OCI-LY7 (cell line): Measurements from ENCODE around the gene MTG1. TPM values are rescaled to one million over a fixed set of nuclear protein-coding genes. Genes with fewer than 3 reads are reported as not detected.

Experiments used
- BruUV-seq: library from RNA; stranded (reverse); fragments of 400-500 nt; replicated peaks from 2 replicates; lab custom pipeline; 2021; lab: Mats Ljungman, UMichigan
- CTCF ChIA-PET: fragments of 300-600 bp; sonication (Branson Sonifier 250); formaldehyde crosslinking; loops from one replicate; lab custom pipeline; 2022; ENCODE audit warnings: antibody characterized with exemption; ENCODE audit not compliant: unreplicated experiment; lab: Charles Lee
- POLR2A ChIA-PET: fragments of 300-600 bp; sonication (Branson Sonifier 250); formaldehyde crosslinking; loops from one replicate; lab custom pipeline; 2022; ENCODE audit warnings: antibody characterized with exemption; lab: Charles Lee
- DNase-seq: peaks from one replicate; pipeline ENCODE4 v3.0.0-alpha.2; 2015; ENCODE audit warnings: low spot score
- H2AFZ ChIP-seq: fragments of 200-600 bp; sonication (generic), shearing (Covaris generic); 2 replicates; pipeline ENCODE4 v1.6.1; 2014; ENCODE audit warnings: mild to moderate bottlenecking, antibody characterized with exemption, low read length, moderate library complexity
- H3K27ac ChIP-seq: fragments of 200-600 bp; sonication (generic); 2 replicates; pipeline ENCODE4 v1.5.1; 2014; ENCODE audit warnings: mixed run types, low read depth, mild to moderate bottlenecking, moderate library complexity, low read length, inconsistent platforms; ENCODE audit not compliant: poor library complexity, severe bottlenecking
- H3K36me3 ChIP-seq: fragments of 200-600 bp; sonication (generic); 2 replicates; pipeline ENCODE4 v1.6.1; 2014; ENCODE audit warnings: mild to moderate bottlenecking, antibody characterized with exemption, low read length, moderate library complexity, mixed read lengths; ENCODE audit not compliant: insufficient read depth
- H3K4me1 ChIP-seq: fragments of 200-600 bp; sonication (generic); 2 replicates; pipeline ENCODE4 v1.5.1; 2014; ENCODE audit warnings: mild to moderate bottlenecking, low read length; ENCODE audit not compliant: insufficient read depth, poor library complexity, severe bottlenecking
- H3K4me2 ChIP-seq: fragments of 200-600 bp; sonication (generic); 2 replicates; pipeline ENCODE4 v1.6.1; 2014; ENCODE audit warnings: mild to moderate bottlenecking, low read length
- H3K4me3 ChIP-seq: fragments of 200-600 bp; sonication (generic); 2 replicates; pipeline ENCODE4 v1.5.1; 2014; ENCODE audit warnings: mild to moderate bottlenecking, low read depth, low read length; ENCODE audit not compliant: poor library complexity, severe bottlenecking
- H3K79me2 ChIP-seq: fragments of 200-600 bp; sonication (generic); 2 replicates; pipeline ENCODE4 v1.6.1; 2016; ENCODE audit warnings: low read depth, mild to moderate bottlenecking, low read length, moderate library complexity, mixed read lengths; ENCODE audit not compliant: insufficient read depth
- H3K9me2 ChIP-seq: fragments of 200-600 bp; sonication (generic); 2 replicates; pipeline ENCODE4 v1.6.1; 2016; ENCODE audit warnings: mild to moderate bottlenecking, low read length, mixed read lengths; ENCODE audit not compliant: insufficient read depth
- H3K9me3 ChIP-seq: fragments of 200-600 bp; sonication (generic); 2 replicates; pipeline ENCODE4 v1.6.1; 2014; ENCODE audit warnings: mild to moderate bottlenecking, mixed run types, low read length, mixed read lengths
- H4K20me1 ChIP-seq: fragments of 200-600 bp; sonication (generic); 2 replicates; pipeline ENCODE4 v1.6.1; 2014; ENCODE audit warnings: mild to moderate bottlenecking, antibody characterized with exemption, low read length, moderate library complexity, mixed read lengths; ENCODE audit not compliant: insufficient read depth
- EZH2phosphoT487 ChIP-seq: fragments of 200-600 bp; sonication (generic); IDR thresholded peaks from 2 replicates; pipeline ENCODE4 v1.6.1; 2018; ENCODE audit warnings: low read depth, borderline replicate concordance, mild to moderate bottlenecking, mixed run types, antibody characterized with exemption, low read length, moderate library complexity, mixed read lengths
- intact Hi-C: fragments of 100-400 bp; cut with micrococcal nuclease; formaldehyde crosslinking; loops from one replicate; pipeline ENCODE4 v1.10.0; 2022; ENCODE audit not compliant: unreplicated experiment
- total RNA-seq, 2 experiments: library from RNA; depleted of rRNA in 1 of 2; stranded (reverse); fragments of >200 nt in 1 of 2; shearing (Covaris generic) in 1 of 2; gene quantifications; 2 replicates each; pipeline ENCODE4 v1.2.3, GENCODE V29; 2014 to 2022
- TF ChIP-seq, protein P1 (sequence below): fragments of 200-600 bp; sonication (generic); conservative IDR thresholded peaks from 2 replicates; pipeline ENCODE4 v1.5.1; 2014; ENCODE audit warnings: mild to moderate bottlenecking, antibody characterized with exemption, low read length, moderate library complexity, mixed read lengths

MTG1 gene
- total RNA-seq, 2 experiments from 2014 or later = 85.6 to 101 TPM

DNA sequence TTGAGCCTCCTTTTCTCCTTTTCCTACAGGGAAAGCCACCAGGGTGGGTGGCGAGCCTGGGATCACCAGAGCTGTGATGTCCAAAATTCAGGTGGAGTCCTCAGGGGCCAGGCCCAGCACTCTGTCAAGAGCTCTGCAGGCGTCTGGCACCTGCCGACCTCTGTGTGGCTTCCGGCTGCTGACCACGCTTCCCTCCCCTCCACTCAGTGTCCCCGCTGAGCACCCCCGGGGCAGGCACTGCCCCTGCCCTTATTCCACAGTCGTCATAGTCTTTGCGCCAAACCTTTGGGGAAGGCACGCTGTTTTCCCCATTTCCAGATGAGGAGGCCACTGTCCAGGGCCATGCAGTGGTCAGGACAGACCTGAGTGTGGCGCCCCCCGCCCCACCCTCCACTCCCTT, 7.5 kb downstream of the MTG1 start:
- TF ChIP-seq, protein P1, sequence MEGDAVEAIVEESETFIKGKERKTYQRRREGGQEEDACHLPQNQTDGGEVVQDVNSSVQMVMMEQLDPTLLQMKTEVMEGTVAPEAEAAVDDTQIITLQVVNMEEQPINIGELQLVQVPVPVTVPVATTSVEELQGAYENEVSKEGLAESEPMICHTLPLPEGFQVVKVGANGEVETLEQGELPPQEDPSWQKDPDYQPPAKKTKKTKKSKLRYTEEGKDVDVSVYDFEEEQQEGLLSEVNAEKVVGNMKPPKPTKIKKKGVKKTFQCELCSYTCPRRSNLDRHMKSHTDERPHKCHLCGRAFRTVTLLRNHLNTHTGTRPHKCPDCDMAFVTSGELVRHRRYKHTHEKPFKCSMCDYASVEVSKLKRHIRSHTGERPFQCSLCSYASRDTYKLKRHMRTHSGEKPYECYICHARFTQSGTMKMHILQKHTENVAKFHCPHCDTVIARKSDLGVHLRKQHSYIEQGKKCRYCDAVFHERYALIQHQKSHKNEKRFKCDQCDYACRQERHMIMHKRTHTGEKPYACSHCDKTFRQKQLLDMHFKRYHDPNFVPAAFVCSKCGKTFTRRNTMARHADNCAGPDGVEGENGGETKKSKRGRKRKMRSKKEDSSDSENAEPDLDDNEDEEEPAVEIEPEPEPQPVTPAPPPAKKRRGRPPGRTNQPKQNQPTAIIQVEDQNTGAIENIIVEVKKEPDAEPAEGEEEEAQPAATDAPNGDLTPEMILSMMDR = no peak
- no peak for TF ChIP-seq EZH2phosphoT487
- Histone ChIP-seq H3K9me3 (no peaks in the 10 kb centered on the region), H3K4me3 (no peak overlapping the region), H3K4me1 (peaks cover 13% of the 10 kb centered on the region), H3K4me2 (no peak overlapping the region), H3K9me2 (no peaks in the 10 kb centered on the region), H2AFZ (no peak overlapping the region), H4K20me1 (no peaks in the 10 kb centered on the region), H3K36me3 (peaks cover 96% of the 10 kb centered on the region), H3K27ac (no peak overlapping the region), H3K79me2 (peaks cover 38% of the 10 kb centered on the region; the same call in 1 of the 2 replicates)
- intact Hi-C loops = no loop called here
- BruUV-seq = no TSS peak
- no peak for DNase-seq
- CTCF ChIA-PET = interaction anchor here (0.6 kb wide), 1 partner anchor 1709 kb away, joined by 9 read pairs; no protein-coding TSS in a partner anchor
- POLR2A ChIA-PET = no interaction called here

DNA sequence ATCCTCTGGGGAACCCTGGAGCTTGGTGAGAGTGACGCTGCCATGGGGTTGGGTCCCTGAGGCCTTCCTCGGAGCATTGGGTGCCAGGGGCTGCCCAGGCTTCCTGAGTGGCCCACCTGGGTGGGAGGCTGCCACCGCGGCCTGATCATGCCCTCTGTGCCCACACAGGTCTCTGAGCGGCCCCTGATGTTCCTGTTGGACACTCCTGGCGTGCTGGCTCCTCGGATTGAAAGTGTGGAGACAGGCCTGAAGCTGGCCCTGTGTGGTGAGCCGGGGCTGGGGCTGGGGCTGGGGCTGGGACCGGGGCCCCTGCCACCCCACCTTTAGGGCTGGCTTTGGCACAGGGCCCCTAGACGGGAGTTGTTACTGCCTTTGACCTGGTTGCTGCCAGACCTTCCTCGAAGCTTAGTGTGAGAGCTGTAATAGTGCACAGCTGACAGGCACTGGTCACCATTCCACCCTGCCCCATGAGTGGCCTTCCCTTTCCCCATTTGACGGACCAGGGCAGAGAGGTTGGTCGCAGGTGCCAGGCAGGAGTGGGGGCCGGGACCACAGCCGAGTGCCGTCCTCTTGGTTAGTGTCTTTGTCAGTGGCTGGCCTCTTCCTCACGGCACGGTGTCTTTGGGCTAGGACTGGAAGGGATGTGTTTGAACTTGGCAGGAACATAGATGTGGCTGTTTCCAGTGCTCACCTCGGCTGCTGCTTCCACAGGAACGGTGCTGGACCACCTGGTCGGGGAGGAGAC, 8.2 kb downstream of the MTG1 start:
- BruUV-seq = no TSS peak
- ChIA-PET CTCF (interaction anchor here (0.6 kb wide), 1 partner anchor 1709 kb away, joined by 9 read pairs; no protein-coding TSS in a partner anchor), POLR2A (no interaction called here)
- H3K4me3 ChIP-seq = no peak overlapping the region
- H3K9me2 ChIP-seq = no peaks in the 10 kb centered on the region
- no peak overlapping the region for H3K27ac ChIP-seq
- no peak for DNase-seq
- no peak overlapping the region for H3K4me2 ChIP-seq
- no peaks in the 10 kb centered on the region for H4K20me1 ChIP-seq
- peaks cover 39% of the 10 kb centered on the region for H3K79me2 ChIP-seq
- peaks cover 13% of the 10 kb centered on the region for H3K4me1 ChIP-seq
- intact Hi-C loops = no loop called here
- no peak overlapping the region for H2AFZ ChIP-seq
- TF ChIP-seq EZH2phosphoT487 = no peak
- TF ChIP-seq, protein P1 = no peak
- H3K36me3 ChIP-seq = peaks cover 96% of the 10 kb centered on the region
- H3K9me3 ChIP-seq = no peaks in the 10 kb centered on the region

DNA sequence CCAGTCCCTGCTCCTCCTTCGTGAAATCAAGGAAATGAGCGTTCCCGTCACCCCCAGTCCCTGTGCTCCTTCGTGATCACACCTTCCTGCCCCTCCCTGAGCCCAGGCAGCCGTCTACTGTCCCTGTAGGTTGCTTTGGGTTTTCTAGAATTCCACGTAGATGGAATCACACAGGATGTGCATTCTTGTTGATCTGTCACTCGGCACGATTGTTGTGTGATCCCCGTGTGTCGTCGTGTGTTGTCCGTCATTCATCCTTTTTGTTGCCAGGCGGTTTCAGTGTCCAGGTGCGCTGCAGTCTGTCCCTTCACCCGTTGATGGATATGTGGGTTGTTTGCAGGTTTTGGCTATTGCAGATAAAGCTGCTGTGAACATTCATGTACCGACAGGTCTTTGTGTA, 9.4 kb downstream of the MTG1 start:
- intact Hi-C loops = no loop called here
- no peak for DNase-seq
- CTCF ChIA-PET = no interaction called here
- peaks cover 98% of the 10 kb centered on the region for H3K36me3 ChIP-seq
- no peak overlapping the region for H3K4me3 ChIP-seq
- no peak overlapping the region for H3K27ac ChIP-seq
- H2AFZ ChIP-seq = no peak overlapping the region
- no TSS peak for BruUV-seq
- TF ChIP-seq EZH2phosphoT487 = no peak
- TF ChIP-seq, protein P1 = no peak
- POLR2A ChIA-PET = no interaction called here
- peaks cover 13% of the 10 kb centered on the region for H3K4me1 ChIP-seq
- no peaks in the 10 kb centered on the region for H3K9me3 ChIP-seq
- no peaks in the 10 kb centered on the region for H4K20me1 ChIP-seq
- peaks cover 40% of the 10 kb centered on the region for H3K79me2 ChIP-seq
- H3K4me2 ChIP-seq = no peak overlapping the region
- H3K9me2 ChIP-seq = no peaks in the 10 kb centered on the region
